Astrocyte of the cerebellum (primary cell): ENCODE measurements around the gene TCF7.

Experiments used
- DNase-seq: peaks from one replicate; pipeline ENCODE4 v3.0.0-alpha.2; 2011; ENCODE audit warnings: low read depth
- H3K4me3 ChIP-seq: 2 replicates; pipeline ENCODE4 v1.5.1; 2011; ENCODE audit warnings: mild to moderate bottlenecking, low read depth, low read length, moderate library complexity
- CTCF ChIP-seq: IDR thresholded peaks from 2 replicates; pipeline ENCODE4 v1.5.1; 2012; ENCODE audit warnings: low read length, low read depth, moderate library complexity, mild to moderate bottlenecking; ENCODE audit errors: missing control alignments
- in situ Hi-C: cut with HindIII; loops from 2 replicates; pipeline ENCODE4 v1.10.0; 2017; ENCODE audit warnings: low sequenced_read_pairs

Gene TCF7

GRCh38 chr5:134133188-134133994 lies 18.9 kb downstream of the TCF7 start:
- in situ Hi-C loops, result no loop called here
- DNase-seq, result no peak
- no peak for TF ChIP-seq CTCF
- no peak overlapping the region for H3K4me3 ChIP-seq

- in situ Hi-C loops, result no loop called here
Measured at GRCh38 chr5:134133995-134134541, 19.6 kb downstream of the TCF7 start.

GRCh38 chr5:134135091-134135655 lies 20.7 kb downstream of the TCF7 start:
- no peak for DNase-seq
- no peak overlapping the region for H3K4me3 ChIP-seq
- TF ChIP-seq CTCF, result no peak

More at GRCh38 chr5:134133995-134134541, 19.6 kb downstream of the TCF7 start:
- H3K4me3 ChIP-seq, result no peak overlapping the region
- no peak for DNase-seq
- TF ChIP-seq CTCF, result no peak

GRCh38 chr5:134136221-134136631 lies 21.7 kb downstream of the TCF7 start:
- TF ChIP-seq CTCF, result no peak
- in situ Hi-C loops, result no loop called here
- no peak for DNase-seq
- H3K4me3 ChIP-seq, result no peak overlapping the region

More at GRCh38 chr5:134135091-134135655, 20.7 kb downstream of the TCF7 start:
- in situ Hi-C loops, result no loop called here

- no peak for DNase-seq
- no peak for TF ChIP-seq CTCF
- in situ Hi-C loops, result no loop called here
- H3K4me3 ChIP-seq, result no peak overlapping the region
Measured at GRCh38 chr5:134136771-134137170, 22.3 kb downstream of the TCF7 start.

GRCh38 chr5:134138416-134139376 lies 24.2 kb downstream of the TCF7 start:
- no peak for TF ChIP-seq CTCF
- in situ Hi-C loops, result no loop called here
- DNase-seq, result no peak
- H3K4me3 ChIP-seq, result no peak overlapping the region
